Activated CD8-positive, alpha-beta T cell treated with anti-CD3 and anti-CD28 coated beads, Interleukin-2, amount 10 ng/mL, durations not matched to agents 7 days and 5 days (primary cell): Measurements from ENCODE around the gene HSFX3. TPM values are rescaled to one million over a fixed set of nuclear protein-coding genes. Genes with fewer than 3 reads are reported as not detected.
A peak's percentile ranks its signal among the peaks of the same experiment; 100 is the strongest.
"Not testable (repeated sequence)": the region's sequence is repeated elsewhere in the genome, so short reads cannot be mapped to it uniquely, and the experiment has no call there.

ENCODE experiments used
- ATAC-seq: fragments of 150-1000 bp; cut with Tn5 transposase; one replicate; pipeline ENCODE4 v1.10.0; 2021; ENCODE audit warnings: moderate library complexity
- CTCF ChIA-PET: fragments of 350-600 bp; sonication (Branson Sonifier 250); formaldehyde crosslinking; loops from one replicate; lab custom pipeline; 2021; ENCODE audit warnings: antibody characterized with exemption; lab: Charles Lee
- POLR2A ChIA-PET: fragments of 350-600 bp; sonication (Branson Sonifier 250); formaldehyde crosslinking; loops from one replicate; lab custom pipeline; 2021; ENCODE audit warnings: antibody characterized with exemption; lab: Charles Lee
- DNase-seq: peaks from one replicate; pipeline ENCODE4 v3.0.0-alpha.2; 2020
- H3K27ac Mint-ChIP-seq: one replicate; pipeline ENCODE4 v1.8.0; 2021; ENCODE audit warnings: mild to moderate bottlenecking, mixed read lengths
- H3K27me3 Mint-ChIP-seq: one replicate; pipeline ENCODE4 v1.8.0; 2021; ENCODE audit warnings: low read depth, mixed read lengths
- H3K36me3 Mint-ChIP-seq: one replicate; pipeline ENCODE4 v1.8.0; 2021; ENCODE audit warnings: low read depth, mixed read lengths
- H3K4me1 Mint-ChIP-seq: one replicate; pipeline ENCODE4 v1.8.0; 2021; ENCODE audit warnings: low read depth, mixed read lengths
- H3K4me3 Mint-ChIP-seq: one replicate; pipeline ENCODE4 v1.8.0; 2021; ENCODE audit warnings: mild to moderate bottlenecking, mixed read lengths
- H3K9me3 Mint-ChIP-seq: one replicate; pipeline ENCODE4 v1.8.0; 2022; ENCODE audit warnings: mixed read lengths; ENCODE audit not compliant: insufficient read depth
- total RNA-seq, 2 experiments: library from RNA; stranded (reverse); gene quantifications; one replicate each; pipeline ENCODE4 v1.2.3, GENCODE V29; 2021

The HSFX3 gene
- total RNA-seq, 2 experiments from 2014 or later: not detected

GRCh38 chrX:149540621-149541520 lies 8.9 kb downstream of the HSFX3 start, which contains the start of gene EOLA1:
Gene EOLA1, plus strand, starts transcription at chrX:149541012. Its CDS starts 4,619 bp downstream, at chrX:149545631.
- POLR2A ChIA-PET: interaction anchor here (1.6 to 2.3 kb wide), 3 partner anchors 17 to 398 kb away, joined by 3 to 15 read pairs (median 11); partner anchors contain the start of genes EOLA2 and IDS

GRCh38 chrX:149540131-149540620 lies 9.5 kb downstream of the HSFX3 start:
- peak overlapping the region; percentile 83 for H3K4me3 Mint-ChIP-seq
- H3K4me1 Mint-ChIP-seq: peaks cover 10% of the 10 kb centered on the region
- DNase-seq (peak; percentile 93), ATAC-seq (peak; percentile 47)
- H3K27ac Mint-ChIP-seq: peak overlapping the region; percentile 97
- no peaks in the 10 kb centered on the region for H3K9me3 Mint-ChIP-seq
- peaks cover 3% of the 10 kb centered on the region for H3K36me3 Mint-ChIP-seq
- CTCF ChIA-PET: interaction anchor here (0.7 to 3.5 kb wide), 6 partner anchors 12 to 398 kb away, joined by 3 to 23 read pairs (median 4); partner anchors contain the start of gene EOLA2
- POLR2A ChIA-PET: interaction anchor here (1.7 to 2.3 kb wide), 2 partner anchors 35 to 399 kb away, joined by 11 to 15 read pairs; partner anchors contain the start of genes EOLA2 and IDS
- no peaks in the 10 kb centered on the region for H3K27me3 Mint-ChIP-seq

More at GRCh38 chrX:149540621-149541520, 8.9 kb downstream of the HSFX3 start, which contains the start of gene EOLA1:
- ATAC-seq: peak; percentile 70
- CTCF ChIA-PET: interaction anchor here (0.7 to 3.5 kb wide), 5 partner anchors 13 to 38 kb away, joined by 3 to 23 read pairs (median 5); no protein-coding TSS in a partner anchor
- peaks cover 10% of the 10 kb centered on the region for H3K4me1 Mint-ChIP-seq
- H3K27me3 Mint-ChIP-seq: no peaks in the 10 kb centered on the region
- peak within 1 kb of the TSS; percentile 97 for H3K27ac Mint-ChIP-seq
- peak within 1 kb of the TSS; percentile 83 for H3K4me3 Mint-ChIP-seq
- DNase-seq: peak; percentile 93
- H3K36me3 Mint-ChIP-seq: peaks cover 3% of the 10 kb centered on the region
- no peaks in the 10 kb centered on the region for H3K9me3 Mint-ChIP-seq

- POLR2A ChIA-PET: interaction anchor here (0.8 to 2.3 kb wide), 3 partner anchors 12 to 399 kb away, joined by 3 to 15 read pairs (median 11); partner anchors contain the start of genes EOLA2 and IDS
- peak; percentile 67 for ATAC-seq
- H3K4me1 Mint-ChIP-seq: peaks cover 8% of the 10 kb centered on the region
- H3K36me3 Mint-ChIP-seq: no peaks in the 10 kb centered on the region
- DNase-seq: peak; percentile 94
- H3K4me3 Mint-ChIP-seq: peak overlapping the region; percentile 74
- no peaks in the 10 kb centered on the region for H3K27me3 Mint-ChIP-seq
- peak overlapping the region; percentile 93 for H3K27ac Mint-ChIP-seq
- CTCF ChIA-PET: interaction anchor here (1.3 to 3.5 kb wide), 4 partner anchors 11 to 399 kb away, joined by 3 to 23 read pairs (median 10); partner anchors contain the start of gene EOLA2
- no peaks in the 10 kb centered on the region for H3K9me3 Mint-ChIP-seq
These were observed 10.2 kb downstream of the HSFX3 start for GRCh38 chrX:149539283-149540130.

- H3K4me1 Mint-ChIP-seq, H3K27ac Mint-ChIP-seq, H3K27me3 Mint-ChIP-seq, H3K9me3 Mint-ChIP-seq, DNase-seq, CTCF ChIA-PET, H3K4me3 Mint-ChIP-seq, ATAC-seq, POLR2A ChIA-PET, H3K36me3 Mint-ChIP-seq: not testable (repeated sequence)
These were observed 12.2 kb downstream of the HSFX3 start for GRCh38 chrX:149537474-149537873.

GRCh38 chrX:149534926-149535602 lies 14.7 kb downstream of the HSFX3 start:
- H3K27ac Mint-ChIP-seq, POLR2A ChIA-PET: not testable (repeated sequence)

GRCh38 chrX:149533999-149534398 lies 15.7 kb downstream of the HSFX3 start:
- H3K9me3 Mint-ChIP-seq, H3K4me1 Mint-ChIP-seq, H3K27me3 Mint-ChIP-seq, CTCF ChIA-PET, H3K4me3 Mint-ChIP-seq, ATAC-seq, DNase-seq, H3K36me3 Mint-ChIP-seq, H3K27ac Mint-ChIP-seq, POLR2A ChIA-PET: not testable (repeated sequence)

More at GRCh38 chrX:149534926-149535602, 14.7 kb downstream of the HSFX3 start:
- DNase-seq, CTCF ChIA-PET, H3K9me3 Mint-ChIP-seq, ATAC-seq, H3K4me1 Mint-ChIP-seq, H3K36me3 Mint-ChIP-seq, H3K4me3 Mint-ChIP-seq, H3K27me3 Mint-ChIP-seq: not testable (repeated sequence)

- H3K4me3 Mint-ChIP-seq, CTCF ChIA-PET, H3K9me3 Mint-ChIP-seq, H3K27ac Mint-ChIP-seq, H3K4me1 Mint-ChIP-seq, H3K27me3 Mint-ChIP-seq, POLR2A ChIA-PET, H3K36me3 Mint-ChIP-seq, DNase-seq, ATAC-seq: not testable (repeated sequence)
These were observed 16.9 kb downstream of the HSFX3 start for GRCh38 chrX:149532868-149533267.

- ATAC-seq: no peak
- no peak overlapping the region for H3K27ac Mint-ChIP-seq
- peaks cover 6% of the 10 kb centered on the region for H3K4me1 Mint-ChIP-seq
- no peak for DNase-seq
- CTCF ChIA-PET: interaction anchor here (6.2 kb wide), 1 partner anchor 19 kb away, joined by 39 read pairs; no protein-coding TSS in a partner anchor
- POLR2A ChIA-PET: no interaction called here
- no peaks in the 10 kb centered on the region for H3K27me3 Mint-ChIP-seq
- H3K9me3 Mint-ChIP-seq: no peaks in the 10 kb centered on the region
- H3K36me3 Mint-ChIP-seq: peaks cover 3% of the 10 kb centered on the region
- no peak overlapping the region for H3K4me3 Mint-ChIP-seq
These were observed 18.1 kb downstream of the HSFX3 start for GRCh38 chrX:149531599-149531998.

GRCh38 chrX:149528381-149528780 lies 21.3 kb downstream of the HSFX3 start:
- DNase-seq: no peak
- H3K27ac Mint-ChIP-seq: no peak overlapping the region
- CTCF ChIA-PET: interaction anchor here (0.8 to 6.2 kb wide), 4 partner anchors 12 to 23 kb away, joined by 3 to 39 read pairs (median 10); partner anchors contain the start of genes EOLA1 and IDS

GRCh38 chrX:149527705-149528104 lies 22.0 kb downstream of the HSFX3 start:
- Mint-ChIP-seq H3K36me3 (peaks cover 3% of the 10 kb centered on the region), H3K27ac (peak overlapping the region; percentile 54), H3K4me1 (peaks cover 27% of the 10 kb centered on the region), H3K9me3 (no peaks in the 10 kb centered on the region), H3K27me3 (no peaks in the 10 kb centered on the region), H3K4me3 (no peak overlapping the region)
- ATAC-seq: no peak
- DNase-seq: peak; percentile 47
- POLR2A ChIA-PET: interaction anchor here (0.8 kb wide), 1 partner anchor 12 kb away, joined by 3 read pairs; no protein-coding TSS in a partner anchor
- CTCF ChIA-PET: interaction anchor here (1.1 to 6.2 kb wide), 3 partner anchors 12 to 23 kb away, joined by 3 to 39 read pairs (median 16); partner anchors contain the start of genes EOLA1 and IDS

More at GRCh38 chrX:149528381-149528780, 21.3 kb downstream of the HSFX3 start:
- Mint-ChIP-seq H3K4me1 (peaks cover 22% of the 10 kb centered on the region), H3K36me3 (peaks cover 3% of the 10 kb centered on the region), H3K4me3 (no peak overlapping the region), H3K27me3 (no peaks in the 10 kb centered on the region), H3K9me3 (no peaks in the 10 kb centered on the region)
- ATAC-seq: no peak
- POLR2A ChIA-PET: no interaction called here
